ENCODE results near the gene GPR157.

Gene GPR157

DNA sequence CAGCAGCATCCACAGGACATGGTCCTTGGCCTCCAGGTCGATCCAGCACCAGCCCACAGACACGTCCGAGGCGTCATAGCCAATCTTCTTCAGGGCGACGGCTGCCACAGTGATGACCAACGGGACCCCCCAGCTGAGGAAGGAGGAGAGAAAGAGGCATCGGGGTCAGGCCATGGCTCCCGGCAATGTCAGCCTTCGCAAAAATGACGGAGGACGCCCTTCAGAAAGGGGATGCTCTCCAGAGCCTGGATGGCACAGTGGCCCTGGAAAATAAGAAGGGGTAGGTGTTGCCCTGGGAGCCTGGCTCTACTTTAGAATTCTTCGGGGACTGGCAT is 17.6 kb downstream of the GPR157 start:
- Histone ChIP-seq H3K27ac (no peak overlapping the region), H3K36me3 (replicated peaks) (no peaks in the 10 kb centered on the region), H3K27me3 (replicated peaks) (no peaks in the 10 kb centered on the region), H3K4me3 (ENCODE audit: low read depth, low read length) (no peak overlapping the region)
- no peak for DNase-seq
- TF ChIP-seq, protein P1, sequence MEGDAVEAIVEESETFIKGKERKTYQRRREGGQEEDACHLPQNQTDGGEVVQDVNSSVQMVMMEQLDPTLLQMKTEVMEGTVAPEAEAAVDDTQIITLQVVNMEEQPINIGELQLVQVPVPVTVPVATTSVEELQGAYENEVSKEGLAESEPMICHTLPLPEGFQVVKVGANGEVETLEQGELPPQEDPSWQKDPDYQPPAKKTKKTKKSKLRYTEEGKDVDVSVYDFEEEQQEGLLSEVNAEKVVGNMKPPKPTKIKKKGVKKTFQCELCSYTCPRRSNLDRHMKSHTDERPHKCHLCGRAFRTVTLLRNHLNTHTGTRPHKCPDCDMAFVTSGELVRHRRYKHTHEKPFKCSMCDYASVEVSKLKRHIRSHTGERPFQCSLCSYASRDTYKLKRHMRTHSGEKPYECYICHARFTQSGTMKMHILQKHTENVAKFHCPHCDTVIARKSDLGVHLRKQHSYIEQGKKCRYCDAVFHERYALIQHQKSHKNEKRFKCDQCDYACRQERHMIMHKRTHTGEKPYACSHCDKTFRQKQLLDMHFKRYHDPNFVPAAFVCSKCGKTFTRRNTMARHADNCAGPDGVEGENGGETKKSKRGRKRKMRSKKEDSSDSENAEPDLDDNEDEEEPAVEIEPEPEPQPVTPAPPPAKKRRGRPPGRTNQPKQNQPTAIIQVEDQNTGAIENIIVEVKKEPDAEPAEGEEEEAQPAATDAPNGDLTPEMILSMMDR (IDR thresholded peaks at IDR 0.05; ENCODE audit: low read depth, low read length, missing control alignments), result no peak
- in situ Hi-C loops (cut with HindIII; ENCODE audit: low pct_ligation_motif_present, low sequenced_read_pairs), result no loop called here

DNA sequence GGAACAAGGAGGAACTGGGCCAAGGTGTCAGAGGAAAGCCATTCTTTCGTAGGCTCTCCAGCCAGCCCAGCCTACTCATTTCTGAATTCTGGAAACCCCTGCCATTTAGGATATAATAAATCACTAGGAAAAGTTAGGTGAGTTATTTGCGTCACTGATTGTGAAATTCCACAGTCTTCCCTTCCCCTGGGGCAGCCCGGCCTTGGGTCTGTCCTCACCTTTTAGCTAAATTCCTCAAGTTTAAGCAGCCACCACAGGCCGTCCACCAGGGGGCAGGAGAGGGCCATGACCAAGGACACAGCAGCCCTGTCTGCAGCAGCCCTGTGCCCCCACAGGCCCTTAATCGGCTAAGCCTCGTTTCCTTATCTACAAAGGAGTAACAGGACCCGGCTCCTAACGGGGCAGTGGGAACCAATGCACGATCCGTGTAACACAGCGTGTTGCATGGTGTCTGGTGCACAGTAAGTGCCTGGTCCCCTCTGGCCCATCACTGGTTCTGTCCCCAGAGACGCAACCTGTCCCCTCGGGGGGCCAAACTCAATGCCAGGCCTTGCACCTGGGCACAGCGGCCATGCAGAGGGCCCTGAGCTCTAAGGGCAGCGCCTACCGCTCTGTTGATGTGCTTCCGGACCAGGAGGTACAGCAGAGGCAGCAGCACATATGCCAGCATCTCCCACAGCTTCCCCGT is 18.1 kb downstream of the GPR157 start:
- in situ Hi-C loops (cut with HindIII; ENCODE audit: low pct_ligation_motif_present, low sequenced_read_pairs), result no loop called here
- no peak overlapping the region for H3K4me3 ChIP-seq (ENCODE audit: low read depth, low read length)
- no peak overlapping the region for H3K27ac ChIP-seq
- peak; percentile 86 for DNase-seq
- H3K36me3 ChIP-seq (replicated peaks), result no peaks in the 10 kb centered on the region
- no peaks in the 10 kb centered on the region for H3K27me3 ChIP-seq (replicated peaks)
- TF ChIP-seq, protein P1 (IDR thresholded peaks at IDR 0.05; ENCODE audit: low read depth, low read length, missing control alignments), result peak; percentile 96

GRCh38 chr1:9108056-9108665 is 20.7 kb downstream of the GPR157 start:
- Histone ChIP-seq H3K36me3 (replicated peaks) (peaks cover 9% of the 10 kb centered on the region), H3K27me3 (replicated peaks) (no peaks in the 10 kb centered on the region), H3K27ac (no peak overlapping the region), H3K4me3 (ENCODE audit: low read depth, low read length) (no peak overlapping the region)
- DNase-seq, result no peak
- TF ChIP-seq, protein P1 (IDR thresholded peaks at IDR 0.05; ENCODE audit: low read depth, low read length, missing control alignments), result no peak
- in situ Hi-C loops (cut with HindIII; ENCODE audit: low pct_ligation_motif_present, low sequenced_read_pairs), result no loop called here

DNA sequence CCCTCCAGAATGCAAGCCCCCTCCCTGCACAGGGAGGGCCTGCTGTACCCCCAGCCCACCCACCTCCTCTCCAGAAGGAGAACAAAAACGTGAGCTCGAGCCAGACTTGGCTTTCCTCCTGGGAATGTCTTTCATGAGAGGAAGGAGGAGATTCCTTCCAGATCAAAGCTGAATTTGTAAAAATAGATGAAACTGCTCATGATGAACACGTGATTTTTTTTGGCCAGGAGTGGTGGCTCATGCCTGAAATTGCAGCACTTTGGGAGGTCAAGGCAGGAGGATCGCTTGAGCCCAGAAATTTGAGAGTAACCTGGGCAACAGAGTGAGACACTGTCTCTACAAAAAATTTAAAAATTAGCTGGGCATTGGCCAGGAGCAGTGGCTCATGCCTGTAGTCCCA is 21.8 kb downstream of the GPR157 start:
- Histone ChIP-seq H3K27ac (no peak overlapping the region), H3K36me3 (replicated peaks) (peaks cover 9% of the 10 kb centered on the region), H3K27me3 (replicated peaks) (no peaks in the 10 kb centered on the region), H3K4me3 (ENCODE audit: low read depth, low read length) (no peak overlapping the region)
- no peak for DNase-seq
- TF ChIP-seq, protein P1 (IDR thresholded peaks at IDR 0.05; ENCODE audit: low read depth, low read length, missing control alignments), result no peak
- in situ Hi-C loops (cut with HindIII; ENCODE audit: low pct_ligation_motif_present, low sequenced_read_pairs), result no loop called here

DNA sequence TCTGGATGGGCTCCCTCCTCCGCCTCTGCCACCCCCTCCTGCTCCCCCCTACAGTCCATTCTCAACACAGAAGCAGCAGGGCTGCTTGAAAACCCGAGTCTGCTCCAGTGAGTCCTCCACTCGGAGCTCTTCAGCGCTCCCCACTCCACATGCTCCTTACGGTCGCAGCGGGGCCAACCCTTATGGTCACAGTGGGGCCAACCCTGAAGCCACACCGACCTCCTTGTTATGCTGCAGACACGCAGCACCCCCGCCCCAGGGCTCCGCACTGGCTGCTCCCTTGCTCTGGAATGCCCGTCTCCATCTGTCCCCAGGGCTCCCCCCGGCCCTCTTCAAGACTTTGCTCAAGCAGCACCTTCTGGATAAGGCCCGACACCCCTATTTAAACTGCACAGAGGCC is 22.6 kb downstream of the GPR157 start:
- TF ChIP-seq, protein P1 (IDR thresholded peaks at IDR 0.05; ENCODE audit: low read depth, low read length, missing control alignments), result no peak
- Histone ChIP-seq H3K4me3 (ENCODE audit: low read depth, low read length) (no peak overlapping the region), H3K36me3 (replicated peaks) (peaks cover 9% of the 10 kb centered on the region), H3K27me3 (replicated peaks) (no peaks in the 10 kb centered on the region), H3K27ac (no peak overlapping the region)
- DNase-seq, result no peak
- in situ Hi-C loops (cut with HindIII; ENCODE audit: low pct_ligation_motif_present, low sequenced_read_pairs), result no loop called here
